CD4-positive, alpha-beta T cell treated with Interleukin-4 for 4 hours (primary cell): ENCODE data around the gene OPA3.

Source experiments
- DNase-seq: peaks from one replicate; pipeline ENCODE4 v3.0.0-alpha.2; 2020

Gene OPA3

DNA sequence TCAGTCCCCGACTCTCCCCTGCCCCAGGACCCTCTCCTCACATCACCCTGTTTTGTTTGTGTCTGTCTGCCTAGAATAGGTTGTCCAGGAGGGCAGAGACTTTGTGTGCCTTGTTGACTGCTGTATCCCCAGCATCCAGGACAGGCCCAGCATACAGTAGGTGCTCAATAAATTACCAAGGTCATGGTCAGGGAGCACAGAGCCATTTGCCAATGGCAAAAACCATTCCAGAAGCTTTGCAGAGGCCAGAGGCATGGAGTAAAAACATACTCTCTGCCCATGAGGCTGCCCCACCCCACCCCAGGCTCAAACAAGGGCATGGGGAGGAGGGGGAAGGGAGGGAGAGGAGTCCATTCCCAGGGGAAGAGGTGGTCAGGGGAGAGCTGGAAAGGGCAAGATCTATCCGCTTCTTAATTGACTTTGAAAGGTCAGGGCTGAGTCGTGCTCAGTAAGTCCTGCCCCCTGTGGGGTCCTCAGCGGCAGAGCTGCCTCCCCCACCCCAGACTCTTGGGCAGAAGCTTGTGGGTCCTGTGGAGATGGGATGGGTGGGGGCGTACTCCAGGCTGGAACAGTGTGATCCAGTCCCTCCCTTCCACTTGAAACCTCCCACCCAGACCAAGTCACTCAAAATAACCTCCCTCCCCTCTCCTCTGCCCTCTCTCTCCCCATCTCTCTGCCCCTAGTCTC, 13.0 kb upstream of the OPA3 start:
- no peak for DNase-seq

GRCh38 chr19:45595814-45596213, 11.2 kb upstream of the OPA3 start:
- DNase-seq: no peak

DNA sequence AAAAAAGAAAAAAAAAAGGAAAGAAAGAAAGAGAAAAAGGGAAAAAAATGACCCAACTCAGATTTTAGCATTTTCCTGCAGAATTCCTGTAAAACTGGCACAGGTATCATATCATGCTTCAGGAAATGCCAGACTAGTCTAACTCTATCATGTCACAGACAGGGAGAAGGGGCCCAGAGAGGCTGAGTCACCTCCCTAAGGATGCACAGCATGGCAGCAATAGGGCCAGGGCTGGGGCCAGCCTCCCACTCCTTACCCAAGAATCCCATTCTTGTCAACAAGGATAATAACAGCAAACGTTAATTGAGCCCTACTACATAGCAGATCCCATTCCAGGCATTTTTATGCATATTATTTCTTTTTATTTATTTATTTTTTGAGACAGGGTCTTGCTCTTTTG, 8.9 kb upstream of the OPA3 start:
- DNase-seq: no peak

- DNase-seq: no peak
Observed at GRCh38 chr19:45592366-45592765, 7.8 kb upstream of the OPA3 start.

DNA sequence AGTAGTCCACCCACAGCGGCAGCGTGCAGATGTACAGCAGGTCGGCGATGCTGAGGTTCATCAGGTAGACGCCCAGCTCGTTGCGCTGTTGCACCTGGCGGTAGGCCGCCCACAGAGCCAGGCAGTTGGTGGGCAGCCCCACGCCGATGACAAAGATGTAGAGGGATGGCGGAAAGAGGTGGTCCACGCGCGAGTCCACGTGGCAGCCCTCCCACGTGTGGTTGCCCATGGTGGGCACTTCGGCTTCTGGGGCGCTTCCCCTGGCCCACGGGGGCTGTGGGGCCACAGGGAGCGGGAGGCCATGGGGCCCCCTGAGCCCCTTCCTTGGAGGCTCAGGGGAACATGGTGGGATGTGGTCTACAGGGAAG, 7.0 kb upstream of the OPA3 start:
- no peak for DNase-seq

DNA sequence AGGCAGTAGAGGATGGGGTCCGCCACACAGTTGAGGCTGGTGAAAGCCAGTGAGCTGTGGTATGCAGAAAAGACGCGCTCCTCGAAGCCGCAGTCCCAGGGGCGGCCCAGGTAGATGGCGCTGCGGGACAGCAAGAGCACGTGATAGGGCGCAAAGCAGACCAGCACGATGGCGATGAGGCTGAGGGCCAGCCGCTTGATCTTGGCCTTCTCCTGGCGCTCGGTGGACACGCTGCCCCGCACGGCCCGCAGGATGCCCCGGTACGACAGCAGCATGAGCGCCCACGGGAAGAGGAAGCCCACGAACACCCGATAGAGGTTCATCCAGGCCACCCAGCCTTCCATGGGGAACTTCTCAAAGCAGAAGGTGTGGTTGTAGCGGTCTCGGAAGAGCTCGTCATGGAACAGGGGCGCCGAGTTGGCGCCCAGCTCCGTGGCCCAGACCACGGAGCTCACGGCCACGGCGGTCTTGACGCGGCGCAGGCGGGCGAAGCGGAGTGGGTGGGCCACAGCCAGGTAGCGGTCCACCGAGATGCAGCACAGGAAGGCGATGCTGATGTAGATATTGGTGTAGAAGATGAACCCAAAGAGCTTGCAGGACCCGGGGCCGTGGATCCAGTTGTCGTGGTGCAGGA, 6.5 kb upstream of the OPA3 start:
- peak; percentile 22 for DNase-seq

- no peak for DNase-seq
Observed at GRCh38 chr19:45590300-45591003, 5.8 kb upstream of the OPA3 start.

DNA sequence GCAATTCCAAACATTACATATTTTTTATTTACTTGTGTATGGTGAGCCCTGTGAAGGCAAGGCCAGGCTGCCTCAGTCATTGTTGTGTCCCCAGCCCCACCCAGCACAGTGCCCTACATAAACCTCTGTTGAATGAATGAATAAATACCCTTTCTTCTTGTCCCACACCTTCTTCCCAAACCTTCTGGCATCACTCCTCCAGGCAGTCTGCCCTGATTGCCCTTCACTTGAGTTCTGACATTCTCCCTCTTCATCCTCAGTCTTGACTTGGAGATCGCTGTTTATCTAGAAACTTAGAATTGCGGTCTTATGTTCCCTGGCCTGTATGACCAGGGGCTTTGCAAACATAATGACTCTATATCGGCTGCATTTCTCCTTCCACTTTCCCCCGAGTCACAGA, 5.2 kb upstream of the OPA3 start:
- no peak for DNase-seq

DNA sequence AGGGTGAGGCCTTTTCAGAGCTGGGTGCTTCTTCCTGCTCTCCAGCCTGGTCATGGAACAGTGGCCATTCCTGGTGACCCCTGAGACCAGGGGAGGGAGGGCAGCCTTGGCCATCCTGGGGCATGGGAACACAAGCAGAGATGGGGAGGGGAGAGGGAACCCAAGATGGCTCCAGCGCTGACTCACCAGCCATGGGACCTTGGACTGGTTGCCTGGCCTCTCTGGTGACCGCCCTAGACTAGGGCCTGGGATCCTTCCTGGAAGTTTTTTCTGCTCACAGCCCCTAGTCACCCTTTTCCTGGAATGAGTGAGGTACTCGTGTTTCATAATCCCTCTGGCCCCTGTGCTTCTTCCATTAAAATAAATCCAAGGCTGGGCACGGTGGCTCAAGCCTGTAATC, 3.3 kb upstream of the OPA3 start:
- no peak for DNase-seq

- no peak for DNase-seq
Observed at GRCh38 chr19:45585158-45585577, 566 bp upstream of the OPA3 start.

GRCh38 chr19:45581576-45581975, 3.0 kb downstream of the OPA3 start:
- no peak for DNase-seq

GRCh38 chr19:45578861-45579260, 5.7 kb downstream of the OPA3 start:
- no peak for DNase-seq

GRCh38 chr19:45577111-45577905, 7.3 kb downstream of the OPA3 start:
- DNase-seq: no peak

DNA sequence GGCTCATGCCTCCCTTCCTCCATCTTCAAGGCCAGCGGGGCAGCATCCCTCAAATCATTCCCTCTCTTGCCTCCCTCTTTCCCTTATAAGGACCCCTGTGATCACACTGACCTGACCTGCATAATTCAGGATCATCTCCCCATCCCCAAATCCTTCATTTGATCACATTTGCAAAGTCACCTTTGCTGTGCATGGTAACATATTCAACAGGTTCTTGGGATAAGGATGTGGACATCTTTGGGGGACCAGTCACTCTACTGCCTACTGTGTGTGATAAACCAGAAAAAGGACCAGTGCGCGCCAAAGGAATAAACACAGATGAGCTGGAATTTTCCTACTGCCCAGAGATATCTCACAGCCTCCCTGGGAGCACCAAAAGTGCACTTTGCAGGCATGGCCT, 7.9 kb downstream of the OPA3 start:
- DNase-seq: no peak

DNA sequence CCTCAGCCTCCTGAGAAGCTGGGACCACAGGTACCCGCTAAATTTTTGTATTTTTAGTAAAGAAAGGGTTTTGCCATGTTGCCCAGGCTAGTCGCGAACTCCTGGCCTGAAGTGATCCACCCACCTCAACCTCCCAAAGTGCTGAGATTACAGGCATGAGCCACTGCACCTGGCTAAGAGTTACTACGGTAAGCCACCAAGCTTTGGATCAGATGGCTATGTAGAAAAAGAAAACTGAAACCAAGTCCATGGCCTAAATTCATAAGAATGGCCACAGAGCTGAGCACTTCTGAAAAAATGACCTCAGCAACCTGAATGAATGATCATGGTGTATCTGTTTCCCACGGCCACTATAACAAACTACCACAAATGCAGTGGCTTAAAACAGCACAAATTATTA, 9.4 kb downstream of the OPA3 start:
- DNase-seq: no peak

GRCh38 chr19:45574526-45574925, 10.1 kb downstream of the OPA3 start:
- DNase-seq: no peak

DNA sequence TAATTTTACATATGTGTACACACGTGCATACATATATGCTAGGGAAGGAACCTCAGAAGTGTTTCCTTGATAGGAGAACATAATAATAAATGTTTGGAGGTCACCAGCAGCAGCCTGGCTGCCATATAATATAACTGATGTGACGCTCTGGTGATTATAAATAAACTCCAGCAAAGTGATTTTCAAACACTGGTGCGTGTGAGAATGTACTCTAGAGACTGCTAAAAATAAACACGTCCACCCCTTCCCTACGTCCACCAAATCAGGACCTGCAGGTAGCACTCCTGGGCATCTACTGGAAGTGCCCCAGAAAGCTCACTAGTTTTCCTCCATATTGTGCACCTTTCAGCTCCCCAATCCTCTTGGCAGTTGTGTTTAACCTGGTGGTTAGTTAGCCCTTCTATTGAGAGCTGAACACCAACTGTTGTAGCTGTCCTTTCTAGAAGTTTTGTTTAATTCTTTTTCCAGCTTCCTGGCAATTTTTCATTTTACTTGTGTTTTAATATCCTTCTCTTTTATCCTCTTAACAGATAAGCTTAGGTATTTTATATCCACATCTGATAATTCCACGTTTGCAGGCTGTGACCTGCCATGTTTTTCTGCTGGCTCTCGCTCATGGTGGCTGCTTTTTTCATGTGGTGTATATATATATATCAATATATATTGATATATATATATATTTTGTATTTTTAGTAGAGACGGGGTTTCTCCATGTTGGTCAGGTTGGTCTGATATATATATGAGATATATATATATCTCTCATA, 13.0 kb downstream of the OPA3 start:
- DNase-seq: no peak

GRCh38 chr19:45569619-45570421, 14.8 kb downstream of the OPA3 start:
- DNase-seq: peak; percentile 33

DNA sequence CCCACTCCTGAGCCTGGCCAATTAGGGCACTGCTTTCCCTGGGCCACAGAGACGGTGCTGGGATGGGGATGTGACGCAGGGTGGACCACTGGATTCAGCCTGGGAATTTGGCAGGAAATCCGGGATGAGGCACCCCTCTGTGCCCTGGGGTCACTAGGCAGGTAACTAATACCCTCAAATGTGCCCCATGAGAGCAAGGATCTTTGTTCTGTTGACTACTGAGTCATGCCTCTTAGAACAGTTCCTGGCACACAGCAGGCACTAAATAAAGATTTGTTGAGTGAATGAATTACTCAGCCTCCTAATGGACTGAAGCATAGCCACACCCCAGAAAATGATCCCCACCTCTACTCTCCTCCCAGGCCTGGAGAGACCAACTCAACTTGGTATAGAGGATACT, 15.9 kb downstream of the OPA3 start:
- DNase-seq: no peak

DNA sequence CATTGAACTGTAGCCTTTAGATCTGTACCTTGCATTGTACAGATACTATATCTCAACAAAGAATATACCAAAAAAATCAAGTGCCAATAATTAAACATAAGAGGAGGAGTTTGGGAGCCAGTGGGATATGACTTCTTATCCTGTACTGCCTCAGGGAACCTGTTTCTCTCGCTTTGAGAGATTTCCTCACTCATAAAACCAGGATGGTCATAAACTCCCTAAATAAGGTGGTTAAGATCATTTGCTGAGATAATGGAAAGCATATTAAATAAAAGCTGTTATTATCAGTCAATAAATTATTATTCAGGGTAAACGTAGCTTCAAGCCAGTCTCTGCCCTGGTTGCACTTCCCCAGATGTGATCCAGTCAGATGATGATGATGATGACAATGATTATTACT, 17.0 kb downstream of the OPA3 start:
- no peak for DNase-seq

DNA sequence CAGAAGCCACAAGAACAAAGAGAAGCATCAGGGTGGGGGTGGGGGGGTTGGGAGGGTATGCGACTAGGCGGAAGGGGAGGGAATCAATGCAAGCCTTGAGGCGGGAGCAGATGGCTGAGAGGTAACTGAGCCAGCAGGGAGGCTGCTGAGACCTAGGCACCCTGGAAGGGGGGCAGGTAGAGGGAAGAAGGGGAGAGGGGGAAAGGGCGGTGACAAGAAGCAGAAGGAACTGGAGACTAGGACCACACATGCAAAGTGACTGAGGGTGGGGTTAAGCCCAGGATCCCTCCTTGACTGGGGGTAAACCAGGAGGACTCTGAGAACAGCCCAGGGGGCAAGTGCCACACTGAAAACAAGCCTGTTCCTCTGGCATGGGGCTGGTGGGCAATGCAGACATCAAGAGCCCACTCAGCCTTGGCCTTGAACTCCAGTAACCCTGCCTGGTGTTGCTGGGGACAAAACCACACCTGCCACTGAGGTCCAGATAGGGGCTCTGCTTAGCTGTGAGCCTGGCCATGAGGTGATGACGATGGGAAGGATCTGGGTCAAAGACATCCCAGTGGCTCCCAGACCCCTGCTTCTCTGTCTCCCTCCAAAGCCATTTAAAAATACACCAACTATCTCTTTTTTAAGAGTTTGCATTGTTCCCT, 20.3 kb downstream of the OPA3 start:
- no peak for DNase-seq
